ENCODE data around the gene ORM1. TPM values are rescaled to one million over a fixed set of nuclear protein-coding genes. Genes with fewer than 3 reads are reported as not detected.
A peak's percentile ranks its signal among the peaks of the same experiment; 100 is the strongest.

The ORM1 gene
- total and polyA plus RNA-seq, 9 donors = 0.30 to 11.9 (median 2.1) TPM; not detected in 4

- intact Hi-C loops (cut with DNase I) = no loop called here
- Histone ChIP-seq H3K9me3 (no peaks in the 10 kb centered on the region), H3K27ac (peak overlapping the region in 1 of 2 donors; percentile 51), H3K4me1 (ENCODE audit: insufficient read depth) (peaks cover 4% of the 10 kb centered on the region), H3K36me3 (no peaks in the 10 kb centered on the region), H3K27me3 (no peaks in the 10 kb centered on the region), H3K4me3 (no peak overlapping the region)
- 14 to 36% (median 30%) methylated on average over 14 of the region's 14 CpGs for WGBS, 3 donors
- TF ChIP-seq, protein P1, sequence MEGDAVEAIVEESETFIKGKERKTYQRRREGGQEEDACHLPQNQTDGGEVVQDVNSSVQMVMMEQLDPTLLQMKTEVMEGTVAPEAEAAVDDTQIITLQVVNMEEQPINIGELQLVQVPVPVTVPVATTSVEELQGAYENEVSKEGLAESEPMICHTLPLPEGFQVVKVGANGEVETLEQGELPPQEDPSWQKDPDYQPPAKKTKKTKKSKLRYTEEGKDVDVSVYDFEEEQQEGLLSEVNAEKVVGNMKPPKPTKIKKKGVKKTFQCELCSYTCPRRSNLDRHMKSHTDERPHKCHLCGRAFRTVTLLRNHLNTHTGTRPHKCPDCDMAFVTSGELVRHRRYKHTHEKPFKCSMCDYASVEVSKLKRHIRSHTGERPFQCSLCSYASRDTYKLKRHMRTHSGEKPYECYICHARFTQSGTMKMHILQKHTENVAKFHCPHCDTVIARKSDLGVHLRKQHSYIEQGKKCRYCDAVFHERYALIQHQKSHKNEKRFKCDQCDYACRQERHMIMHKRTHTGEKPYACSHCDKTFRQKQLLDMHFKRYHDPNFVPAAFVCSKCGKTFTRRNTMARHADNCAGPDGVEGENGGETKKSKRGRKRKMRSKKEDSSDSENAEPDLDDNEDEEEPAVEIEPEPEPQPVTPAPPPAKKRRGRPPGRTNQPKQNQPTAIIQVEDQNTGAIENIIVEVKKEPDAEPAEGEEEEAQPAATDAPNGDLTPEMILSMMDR (IDR thresholded peaks at IDR 0.05) = no peak
- no peak for TF ChIP-seq POLR2A (IDR thresholded peaks at IDR 0.05)
- DNase-seq = peak in 2 of 5 donors; percentile 50 to 51
Measured at GRCh38 chr9:114371973-114372917, 49.3 kb downstream of the ORM1 start.

- H3K27ac ChIP-seq = peak overlapping the region; percentile 32 to 51
- WGBS, 3 donors = 39 to 50% (median 40%) methylated on average over 8 to 9 of the region's 9 CpGs
- peak in 2 of 5 donors; percentile 29 to 44 for DNase-seq
Measured at GRCh38 chr9:114372921-114373448, 50.1 kb downstream of the ORM1 start.

DNA sequence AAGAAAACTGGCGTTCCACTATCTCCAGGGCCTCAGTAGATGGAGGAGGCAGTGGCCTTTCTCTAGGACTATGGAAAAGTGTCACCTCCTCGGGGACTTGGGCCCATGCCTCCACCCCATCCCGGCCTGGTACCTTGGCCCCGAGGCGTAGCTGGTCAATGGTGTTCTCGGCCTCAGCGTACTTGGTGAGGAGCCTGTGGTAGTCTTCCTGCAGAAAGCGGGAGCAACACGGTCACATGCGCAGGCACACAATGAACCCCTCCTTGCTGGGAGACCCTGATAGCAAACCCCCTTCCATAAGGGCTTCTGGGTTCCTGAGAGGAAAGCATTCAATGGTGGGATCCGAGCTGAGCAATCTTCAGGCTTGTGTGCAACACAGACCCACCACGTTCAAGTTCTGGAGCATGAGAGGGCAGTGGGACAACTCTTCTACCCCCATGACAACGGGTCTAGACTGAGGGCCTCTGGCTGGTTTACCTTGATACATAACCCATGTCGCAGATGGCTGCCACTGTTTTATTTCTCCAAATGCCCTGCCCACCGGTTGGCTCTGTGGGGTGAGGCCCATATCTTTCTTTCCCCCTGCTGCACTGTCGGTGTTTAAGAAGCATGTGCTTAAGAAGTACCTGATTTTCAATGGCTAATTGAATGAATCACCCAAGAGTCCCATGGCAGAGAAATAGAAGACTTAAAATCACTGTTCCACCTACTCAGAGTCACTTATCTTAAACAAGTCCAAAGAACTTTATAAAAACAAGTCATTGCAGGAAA is 51.2 kb downstream of the ORM1 start:
- H3K4me3 ChIP-seq = no peak overlapping the region
- no peaks in the 10 kb centered on the region for H3K36me3 ChIP-seq
- TF ChIP-seq POLR2A (IDR thresholded peaks at IDR 0.05) (no peak), EP300 (IDR thresholded peaks at IDR 0.05) (no peak)
- intact Hi-C loops (cut with DNase I) = no loop called here
- H3K27ac ChIP-seq = no peak overlapping the region
- peak in 1 of 5 donors; percentile 33 for DNase-seq
- H3K9me3 ChIP-seq = no peaks in the 10 kb centered on the region
- H3K27me3 ChIP-seq = no peaks in the 10 kb centered on the region
- 86 to 88% (median 88%) methylated on average over 16 of the region's 16 CpGs for WGBS, 3 donors
- peaks cover 4% of the 10 kb centered on the region for H3K4me1 ChIP-seq (ENCODE audit: insufficient read depth)

More at GRCh38 chr9:114372921-114373448, 50.1 kb downstream of the ORM1 start:
- Histone ChIP-seq H3K27me3 (no peaks in the 10 kb centered on the region), H3K9me3 (no peaks in the 10 kb centered on the region), H3K4me3 (no peak overlapping the region), H3K36me3 (no peaks in the 10 kb centered on the region), H3K4me1 (ENCODE audit: insufficient read depth) (peaks cover 4% of the 10 kb centered on the region)
- TF ChIP-seq EP300 (IDR thresholded peaks at IDR 0.05) (no peak), POLR2A (IDR thresholded peaks at IDR 0.05) (no peak)
- TF ChIP-seq, protein P1 (IDR thresholded peaks at IDR 0.05) = no peak
- intact Hi-C loops (cut with DNase I) = no loop called here

GRCh38 chr9:114374936-114375335 is 52.0 kb downstream of the ORM1 start:
- TF ChIP-seq, protein P1 (IDR thresholded peaks at IDR 0.05) = no peak
- no peak for TF ChIP-seq POLR2A (IDR thresholded peaks at IDR 0.05)
- TF ChIP-seq EP300 (IDR thresholded peaks at IDR 0.05) = no peak
- peaks cover 4% of the 10 kb centered on the region for H3K4me1 ChIP-seq (ENCODE audit: insufficient read depth)
- H3K9me3 ChIP-seq = no peaks in the 10 kb centered on the region
- no peak overlapping the region for H3K27ac ChIP-seq
- no peaks in the 10 kb centered on the region for H3K27me3 ChIP-seq
- DNase-seq = peak in 1 of 5 donors; percentile 4
- intact Hi-C loops (cut with DNase I) = no loop called here
- H3K36me3 ChIP-seq = no peaks in the 10 kb centered on the region
- H3K4me3 ChIP-seq = no peak overlapping the region
- WGBS, 3 donors = 84 to 85% (median 85%) methylated on average over 9 of the region's 9 CpGs
